Activated T-helper 1 cell treated with anti-CD3 and anti-CD28 coated beads, Interleukin-2, amount 50 U/mL, for 16 hours (primary cell): ENCODE data around the gene LAD1.

Experiments used
- DNase-seq, 2 donors: peaks; one replicate each; pipeline ENCODE4 v3.0.0-alpha.2; 2020; ENCODE audit warnings: low read depth in 1 of 2, low spot score in 1 of 2

LAD1 gene

GRCh38 chr1:201419256-201419655 is 20.1 kb upstream of the LAD1 start:
- no peak for DNase-seq

- DNase-seq = no peak
Measured at GRCh38 chr1:201418461-201418860, 19.3 kb upstream of the LAD1 start.

- DNase-seq = no peak
Measured at GRCh38 chr1:201414051-201414738, 15.1 kb upstream of the LAD1 start.

GRCh38 chr1:201411292-201411691 is 12.2 kb upstream of the LAD1 start:
- DNase-seq = no peak

GRCh38 chr1:201409440-201409839 is 10.3 kb upstream of the LAD1 start:
- no peak for DNase-seq

GRCh38 chr1:201408834-201409200 is 9.7 kb upstream of the LAD1 start:
- DNase-seq = no peak

GRCh38 chr1:201408176-201408833 is 9.2 kb upstream of the LAD1 start:
- DNase-seq = peak; percentile 39 to 55

- DNase-seq = no peak
Measured at GRCh38 chr1:201406831-201407406, 7.8 kb upstream of the LAD1 start.

GRCh38 chr1:201405484-201405831 is 6.3 kb upstream of the LAD1 start:
- no peak for DNase-seq

- DNase-seq = no peak
Measured at GRCh38 chr1:201404722-201405483, 5.8 kb upstream of the LAD1 start.

- DNase-seq = no peak
Measured at GRCh38 chr1:201404055-201404454, 4.9 kb upstream of the LAD1 start.

- no peak for DNase-seq
Measured at GRCh38 chr1:201403359-201403758, 4.2 kb upstream of the LAD1 start.

GRCh38 chr1:201401700-201402099 is 2.6 kb upstream of the LAD1 start:
- DNase-seq = no peak

- no peak for DNase-seq
Measured at GRCh38 chr1:201400852-201401230, 1.7 kb upstream of the LAD1 start.

GRCh38 chr1:201400212-201400851 is 1.2 kb upstream of the LAD1 start:
- DNase-seq = no peak

GRCh38 chr1:201399352-201400126 is 415 bp upstream of the LAD1 start:
- no peak for DNase-seq

GRCh38 chr1:201397675-201398074 is 1.4 kb downstream of the LAD1 start:
- DNase-seq = no peak

- DNase-seq = no peak
Measured at GRCh38 chr1:201396861-201397464, 2.2 kb downstream of the LAD1 start.

GRCh38 chr1:201395936-201396335 is 3.2 kb downstream of the LAD1 start:
- no peak for DNase-seq

GRCh38 chr1:201394591-201394990 is 4.5 kb downstream of the LAD1 start:
- DNase-seq = no peak
